ENCODE measurements around the gene SLC38A11.
"Not testable (repeated sequence)": the region's sequence is repeated elsewhere in the genome, so short reads cannot be mapped to it uniquely, and the experiment has no call there.

Gene SLC38A11

GRCh38 chr2:164992818-164993217 lies 37.5 kb upstream of the SLC38A11 start:
- Histone ChIP-seq H3K9me3 (ENCODE audit: control insufficient read depth, insufficient read depth, low read depth, low read length) (no peaks in the 10 kb centered on the region), H3K4me1 (ENCODE audit: control insufficient read depth, insufficient read depth, low read length) (no peaks in the 10 kb centered on the region), H3K4me3 (ENCODE audit: low read depth, low read length) (no peak overlapping the region), H3K36me3 (ENCODE audit: control insufficient read depth in 2 of 2, insufficient read depth in 1 of 2, low read length in 2 of 2) (no peaks in the 10 kb centered on the region), H3K27ac (ENCODE audit: extremely low read depth, low read depth, low read length) (no peak overlapping the region)
- ChIA-PET CTCF (interaction anchor here (0.6 to 3.8 kb wide), 18 partner anchors 9 to 882 kb away, joined by 3 to 23 read pairs (median 3); partner anchors contain the start of gene SCN3A), POLR2A (no interaction called here)
- TF ChIP-seq ZNF768 (tag by site-specific recombination; IDR thresholded peaks at IDR 0.05) (0 out of 2 replicates have a peak, but pooled peaks have one; percentile 15), AEBP2 (tag by site-specific recombination; IDR thresholded peaks at IDR 0.05; ENCODE audit: borderline replicate concordance) (no peak), ZNF654 (tag by site-specific recombination; IDR thresholded peaks at IDR 0.05; ENCODE audit: low read depth) (peak; percentile 62)

GRCh38 chr2:164992093-164992454 lies 36.7 kb upstream of the SLC38A11 start:
- H3K27ac ChIP-seq (ENCODE audit: extremely low read depth, low read depth, low read length); POLR2A ChIA-PET; H3K4me1 ChIP-seq (ENCODE audit: control insufficient read depth, insufficient read depth, low read length); H3K4me3 ChIP-seq (ENCODE audit: low read depth, low read length); H3K36me3 ChIP-seq (ENCODE audit: control insufficient read depth in 2 of 2, insufficient read depth in 1 of 2, low read length in 2 of 2); H3K9me3 ChIP-seq (ENCODE audit: control insufficient read depth, insufficient read depth, low read depth, low read length): not testable (repeated sequence)
- CTCF ChIA-PET: interaction anchor here (0.7 to 3.8 kb wide), 8 partner anchors 15 to 882 kb away, joined by 3 to 23 read pairs (median 4); partner anchors contain the start of gene SCN3A

- POLR2A ChIA-PET; H3K4me1 ChIP-seq (ENCODE audit: control insufficient read depth, insufficient read depth, low read length); H3K4me3 ChIP-seq (ENCODE audit: low read depth, low read length); H3K27ac ChIP-seq (ENCODE audit: extremely low read depth, low read depth, low read length); H3K36me3 ChIP-seq (ENCODE audit: control insufficient read depth in 2 of 2, insufficient read depth in 1 of 2, low read length in 2 of 2); H3K9me3 ChIP-seq (ENCODE audit: control insufficient read depth, insufficient read depth, low read depth, low read length): not testable (repeated sequence)
- CTCF ChIA-PET: interaction anchor here (0.6 to 3.8 kb wide), 12 partner anchors 13 to 883 kb away, joined by 3 to 23 read pairs (median 4); partner anchors contain the start of gene SCN3A
These were observed 36.2 kb upstream of the SLC38A11 start for GRCh38 chr2:164991361-164992092.

DNA sequence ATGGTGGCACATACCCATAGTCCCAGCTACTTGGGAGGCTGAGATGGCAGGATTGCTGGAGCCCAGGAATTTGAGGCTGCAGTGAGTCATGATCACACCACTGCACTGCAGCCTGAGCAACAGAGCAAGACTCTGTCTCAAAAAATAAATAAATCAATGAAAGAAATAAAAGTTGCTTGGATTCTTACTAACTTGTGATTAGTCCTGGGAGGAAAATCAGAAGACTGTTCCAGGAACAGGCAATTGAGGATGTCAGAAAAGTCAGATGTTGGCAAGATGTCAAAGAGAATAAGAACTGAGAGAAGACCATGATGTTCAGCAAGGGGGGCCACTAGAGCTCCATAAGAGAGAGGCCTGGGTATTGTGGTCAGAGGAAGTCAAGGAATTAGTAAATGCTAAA lies 35.6 kb upstream of the SLC38A11 start:
- H3K4me3 ChIP-seq (ENCODE audit: low read depth, low read length); H3K36me3 ChIP-seq (ENCODE audit: control insufficient read depth in 2 of 2, insufficient read depth in 1 of 2, low read length in 2 of 2); H3K27ac ChIP-seq (ENCODE audit: extremely low read depth, low read depth, low read length); H3K9me3 ChIP-seq (ENCODE audit: control insufficient read depth, insufficient read depth, low read depth, low read length); POLR2A ChIA-PET; H3K4me1 ChIP-seq (ENCODE audit: control insufficient read depth, insufficient read depth, low read length): not testable (repeated sequence)
- CTCF ChIA-PET: interaction anchor here (0.6 to 1.4 kb wide), 10 partner anchors 10 to 704 kb away, joined by 3 to 5 read pairs (median 4); no protein-coding TSS in a partner anchor

GRCh38 chr2:164988805-164989204 lies 33.5 kb upstream of the SLC38A11 start:
- CTCF ChIA-PET: interaction anchor here (1.4 kb wide), 1 partner anchor 28 kb away, joined by 3 read pairs; no protein-coding TSS in a partner anchor
- H3K4me3 ChIP-seq (ENCODE audit: low read depth, low read length); H3K9me3 ChIP-seq (ENCODE audit: control insufficient read depth, insufficient read depth, low read depth, low read length); H3K4me1 ChIP-seq (ENCODE audit: control insufficient read depth, insufficient read depth, low read length); H3K36me3 ChIP-seq (ENCODE audit: control insufficient read depth in 2 of 2, insufficient read depth in 1 of 2, low read length in 2 of 2); POLR2A ChIA-PET; H3K27ac ChIP-seq (ENCODE audit: extremely low read depth, low read depth, low read length): not testable (repeated sequence)

- POLR2A ChIA-PET; H3K9me3 ChIP-seq (ENCODE audit: control insufficient read depth, insufficient read depth, low read depth, low read length); H3K27ac ChIP-seq (ENCODE audit: extremely low read depth, low read depth, low read length); H3K36me3 ChIP-seq (ENCODE audit: control insufficient read depth in 2 of 2, insufficient read depth in 1 of 2, low read length in 2 of 2); CTCF ChIA-PET; H3K4me3 ChIP-seq (ENCODE audit: low read depth, low read length); H3K4me1 ChIP-seq (ENCODE audit: control insufficient read depth, insufficient read depth, low read length): not testable (repeated sequence)
These were observed 30.7 kb upstream of the SLC38A11 start for GRCh38 chr2:164986027-164986426.

- ChIA-PET POLR2A (no interaction called here), CTCF (interaction anchor here (0.6 kb wide), 4 partner anchors 64 to 588 kb away, joined by 3 read pairs; partner anchors contain the start of gene SCN3A)
- Histone ChIP-seq H3K9me3 (ENCODE audit: control insufficient read depth, insufficient read depth, low read depth, low read length) (no peaks in the 10 kb centered on the region), H3K36me3 (ENCODE audit: control insufficient read depth in 2 of 2, insufficient read depth in 1 of 2, low read length in 2 of 2) (no peaks in the 10 kb centered on the region), H3K4me1 (ENCODE audit: control insufficient read depth, insufficient read depth, low read length) (no peaks in the 10 kb centered on the region; the same call in 1 of the 2 replicates), H3K4me3 (ENCODE audit: low read depth, low read length) (no peak overlapping the region), H3K27ac (ENCODE audit: extremely low read depth, low read depth, low read length) (no peak overlapping the region)
- TF ChIP-seq ZNF600 (tag by site-specific recombination; IDR thresholded peaks at IDR 0.05) (no peak), ZEB2 (tag by site-specific recombination; IDR thresholded peaks at IDR 0.05) (no peak), GLIS2 (tag by site-specific recombination; IDR thresholded peaks at IDR 0.05) (no peak), ZNF324 (tag by site-specific recombination; IDR thresholded peaks at IDR 0.05) (no peak), ZNF114 (tag by site-specific recombination; IDR thresholded peaks at IDR 0.05) (no peak), ZNF394 (tag by site-specific recombination; IDR thresholded peaks at IDR 0.05; ENCODE audit: borderline replicate concordance) (no peak), ZNF777 (tag by site-specific recombination; IDR thresholded peaks at IDR 0.05; ENCODE audit: borderline replicate concordance) (no peak), ZNF510 (tag by site-specific recombination; IDR thresholded peaks at IDR 0.05; ENCODE audit: insufficient replicate concordance) (no peak), ZNF19 (tag by site-specific recombination; IDR thresholded peaks at IDR 0.05; ENCODE audit: low read depth) (no peak), ZNF670 (tag by site-specific recombination; IDR thresholded peaks at IDR 0.05; ENCODE audit: low read depth) (no peak)
- TF ChIP-seq, protein P1, sequence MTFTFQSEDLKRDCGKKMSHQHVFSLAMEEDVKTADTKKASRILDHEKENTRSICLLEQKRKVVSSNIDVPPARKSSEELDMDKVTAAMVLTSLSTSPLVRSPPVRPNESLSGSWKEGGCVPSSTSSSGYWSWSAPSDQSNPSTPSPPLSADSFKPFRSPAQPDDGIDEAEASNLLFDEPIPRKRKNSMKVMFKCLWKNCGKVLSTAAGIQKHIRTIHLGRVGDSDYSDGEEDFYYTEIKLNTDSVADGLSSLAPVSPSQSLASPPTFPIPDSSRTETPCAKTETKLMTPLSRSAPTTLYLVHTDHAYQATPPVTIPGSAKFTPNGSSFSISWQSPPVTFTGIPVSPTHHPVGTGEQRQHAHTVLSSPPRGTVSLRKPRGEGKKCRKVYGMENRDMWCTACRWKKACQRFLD (tag by site-specific recombination; IDR thresholded peaks at IDR 0.05): no peak
These were observed 29.1 kb upstream of the SLC38A11 start for GRCh38 chr2:164984428-164984827.
